Fibroblast of upper back skin (primary cell): Measurements from ENCODE around the gene LDLRAD4.

Experiments used
- DNase-seq: peaks from one replicate; pipeline ENCODE4 v3.0.0-alpha.2; 2013

Gene LDLRAD4

DNA sequence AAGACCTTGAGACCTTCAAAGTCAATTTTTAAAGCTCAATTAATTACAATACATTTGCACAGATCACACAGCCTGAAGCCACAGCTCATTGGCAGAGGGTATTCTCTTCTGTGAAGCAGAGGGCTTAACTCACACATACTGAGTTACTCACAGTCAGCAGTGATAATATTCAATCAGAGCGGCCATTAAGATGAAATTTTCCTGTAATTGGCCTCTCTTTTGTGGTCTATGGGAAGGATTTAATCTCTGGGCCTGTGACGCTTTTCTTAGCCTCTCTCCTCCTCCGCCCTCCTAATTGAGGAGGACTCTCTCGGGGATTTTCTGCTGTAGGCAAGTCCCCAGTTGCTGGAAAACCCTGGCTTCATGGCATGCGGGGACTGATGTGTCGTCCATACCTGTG lies 12.3 kb upstream of the LDLRAD4 start:
- no peak for DNase-seq

DNA sequence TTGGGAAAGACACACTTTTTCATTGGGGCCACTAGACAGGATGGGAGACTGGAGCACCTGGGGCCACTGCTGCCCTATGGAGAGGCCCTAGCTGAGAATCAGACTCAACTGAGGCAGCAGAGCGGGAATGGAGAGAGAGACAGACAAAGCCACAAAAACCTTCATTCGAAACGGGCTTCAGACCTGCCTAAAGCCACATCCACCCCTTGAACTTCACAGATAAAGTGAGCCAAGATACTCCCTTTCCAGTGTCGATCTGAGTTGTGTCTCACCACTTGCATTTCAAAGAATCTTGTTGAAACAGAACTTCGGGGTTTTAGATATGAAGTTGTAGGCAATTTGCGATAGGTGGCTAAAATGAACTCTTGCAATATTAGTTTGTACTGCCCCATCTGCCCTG lies 11.3 kb upstream of the LDLRAD4 start:
- DNase-seq = no peak

DNA sequence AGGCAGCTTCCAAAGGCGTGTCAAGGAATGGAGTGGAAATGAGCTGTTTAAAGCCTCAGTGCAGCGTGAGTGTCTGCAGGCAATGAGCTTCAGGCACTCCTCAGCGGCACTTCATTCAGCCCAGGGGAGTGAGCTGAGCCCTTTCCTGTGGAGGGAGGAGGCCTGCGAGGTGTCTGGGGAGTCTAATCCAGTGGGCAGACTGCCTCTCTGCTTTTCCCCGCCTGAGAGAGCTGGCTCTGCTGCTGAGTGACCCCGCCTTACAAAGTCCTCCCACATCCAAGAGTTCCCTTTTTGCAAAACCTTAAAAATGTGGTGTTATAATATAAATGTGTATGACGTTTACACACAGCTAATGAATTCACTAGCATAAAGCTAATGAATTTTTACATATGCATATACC lies 7.0 kb upstream of the LDLRAD4 start:
- no peak for DNase-seq

DNA sequence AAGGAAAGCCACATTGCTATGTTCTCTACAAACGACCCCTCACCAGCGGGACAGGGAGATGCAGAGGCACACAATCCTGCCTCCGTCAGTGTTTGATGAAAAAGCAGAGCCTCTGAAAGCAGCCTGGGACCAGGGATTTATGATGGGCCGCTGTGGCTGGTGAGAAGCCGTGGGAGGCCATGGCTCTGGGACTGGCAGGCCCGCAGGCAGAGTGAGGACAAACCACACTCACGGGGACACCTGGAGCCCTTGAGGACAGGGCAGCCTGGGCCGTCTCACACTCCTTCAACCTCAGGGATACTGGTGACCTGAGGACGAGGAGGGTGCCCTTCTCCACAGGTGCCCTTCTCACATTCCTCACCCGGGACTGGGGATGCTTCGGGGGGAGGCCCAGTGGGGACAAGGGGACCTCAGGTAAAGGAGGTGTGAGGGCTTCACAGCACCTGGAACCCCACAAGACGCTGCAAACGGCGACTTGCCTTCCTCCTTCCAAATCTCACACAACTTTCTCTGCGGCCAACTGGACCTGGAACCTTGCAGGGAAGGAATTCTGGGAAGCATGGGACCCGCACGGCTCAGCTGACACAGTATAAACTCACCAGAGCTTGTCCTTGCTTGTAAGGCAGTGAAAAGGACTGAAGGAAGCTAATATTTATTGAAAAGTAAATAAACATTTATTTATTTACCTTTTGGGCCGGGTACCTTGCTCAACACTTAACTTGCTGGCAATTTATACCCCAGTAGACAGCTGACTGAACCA lies 5.3 kb upstream of the LDLRAD4 start:
- DNase-seq = no peak

DNA sequence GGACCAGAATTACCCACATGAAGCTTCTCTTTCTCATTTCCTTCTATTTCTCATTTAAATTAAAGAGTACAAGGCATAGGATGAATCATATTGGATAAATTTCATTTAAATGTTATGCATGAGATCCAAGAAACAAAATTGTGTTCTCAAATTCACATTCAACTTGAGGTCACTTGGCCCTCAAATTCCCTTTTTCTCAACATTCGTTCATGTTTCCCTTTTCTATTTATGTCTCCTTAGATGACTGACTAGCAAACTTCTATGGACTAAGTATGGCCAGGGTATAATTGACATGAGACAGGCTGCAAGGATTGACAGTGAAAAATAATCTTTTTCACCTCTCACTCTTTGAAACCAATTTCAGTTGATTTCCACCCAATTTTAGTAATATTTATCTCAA lies 4.0 kb upstream of the LDLRAD4 start:
- DNase-seq = no peak

DNA sequence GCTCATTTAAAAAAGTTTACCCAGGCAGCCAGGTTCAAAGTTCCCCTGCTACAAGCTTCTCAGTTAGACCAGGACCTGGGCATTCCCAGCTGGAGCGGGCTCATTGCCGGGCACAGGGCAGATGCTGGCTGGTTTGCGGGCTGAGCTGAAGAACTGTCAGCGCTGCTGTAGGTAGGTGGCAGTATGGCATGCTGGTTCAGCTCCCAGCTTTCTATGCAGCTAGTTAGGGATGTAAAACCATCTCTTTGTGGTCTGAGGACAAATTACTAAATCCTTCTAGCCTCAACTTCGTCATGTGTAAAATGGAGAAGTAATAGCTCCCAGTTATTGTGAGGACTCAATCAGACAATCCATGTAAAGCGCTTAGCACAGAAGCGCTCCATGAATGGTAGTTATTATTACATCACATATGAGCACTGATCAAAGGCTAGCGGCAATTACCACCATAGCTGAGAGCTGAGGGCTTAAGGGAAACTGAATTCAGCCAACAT lies 2.4 kb upstream of the LDLRAD4 start:
- peak; percentile 69 for DNase-seq

DNA sequence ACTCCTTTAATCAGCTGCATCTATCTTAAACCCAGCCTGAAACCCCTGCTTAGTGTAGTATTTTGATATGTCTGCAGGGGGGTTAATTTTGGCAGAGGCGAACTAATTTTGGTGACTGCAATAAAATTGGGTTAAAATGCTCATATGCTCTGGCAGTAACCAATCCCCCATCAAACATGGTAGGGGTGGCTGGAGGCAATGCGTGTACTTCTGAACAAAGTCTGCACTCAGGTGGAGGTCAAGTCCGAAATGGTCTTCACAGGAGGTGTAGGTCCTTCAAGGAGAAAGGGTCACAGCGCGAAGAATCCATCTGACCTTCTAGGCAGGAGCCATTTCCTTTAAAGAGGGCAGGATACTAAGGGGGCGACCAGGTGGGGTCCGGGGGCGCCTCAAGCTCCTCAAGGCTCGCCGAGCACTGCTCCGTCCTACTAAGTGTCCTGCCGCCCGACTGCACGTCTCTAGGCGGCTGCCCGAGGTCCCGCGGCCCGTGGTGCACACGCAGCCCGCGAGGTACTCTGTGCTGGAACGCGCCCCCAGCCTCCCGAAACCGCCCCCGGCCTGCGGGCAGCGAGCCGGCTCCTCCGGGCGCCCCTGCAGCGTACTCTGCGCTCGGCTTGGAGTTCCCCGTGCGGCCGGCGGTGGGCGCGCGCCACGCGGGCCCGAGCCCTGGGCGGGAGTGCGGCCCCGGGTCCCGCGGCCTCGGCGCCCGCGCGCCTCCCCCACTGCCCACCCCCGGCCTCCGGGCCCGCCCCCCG lies 1.7 kb upstream of the LDLRAD4 start:
- peak; percentile 22 for DNase-seq

DNA sequence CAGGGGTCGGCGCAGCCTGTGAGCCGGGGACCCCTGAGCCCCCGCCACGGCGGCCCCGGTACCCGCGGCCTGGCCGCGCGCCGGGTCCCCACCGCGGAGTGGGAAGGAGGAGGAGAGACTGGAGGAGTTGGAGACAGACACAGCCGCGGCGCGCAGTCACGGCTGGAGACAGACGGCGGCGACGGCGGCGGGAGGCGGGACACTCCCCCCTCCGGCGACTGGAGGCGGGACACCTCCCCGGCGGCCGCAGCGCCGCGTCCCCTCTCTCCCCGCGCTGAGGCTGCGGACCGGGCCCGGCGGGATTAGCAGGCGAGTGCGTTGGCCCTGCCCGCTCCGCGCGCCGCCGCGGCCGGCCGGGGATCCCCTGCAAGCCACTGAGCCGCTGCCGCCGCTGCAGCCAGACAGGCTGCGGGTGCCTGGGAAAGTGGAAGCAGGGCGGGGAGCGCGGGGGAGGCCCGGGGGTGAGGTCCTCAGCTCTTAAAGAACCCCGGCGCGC lies 1.0 kb upstream of the LDLRAD4 start:
- peak; percentile 19 for DNase-seq

DNA sequence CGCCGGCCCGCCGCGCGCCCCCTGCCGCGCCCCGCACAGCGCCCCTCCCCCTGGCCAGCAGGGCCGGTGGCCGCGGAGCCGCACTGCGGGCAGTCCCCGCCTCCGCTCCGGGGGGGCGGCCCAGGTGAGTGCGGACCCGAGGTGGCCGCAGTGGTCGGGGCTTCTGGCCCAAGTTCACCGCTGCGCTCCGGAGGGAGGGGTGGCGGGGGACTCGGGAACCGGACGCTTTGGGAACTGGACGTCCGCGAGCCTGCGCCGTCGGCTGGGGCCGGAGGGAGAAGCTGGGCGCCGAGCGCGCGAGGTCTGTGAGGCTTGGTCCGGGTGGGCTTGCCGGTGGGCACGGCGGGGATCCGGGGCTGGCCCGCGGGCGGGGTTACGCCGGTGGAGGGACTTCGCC lies 591 bp upstream of the LDLRAD4 start:
- DNase-seq = no peak

DNA sequence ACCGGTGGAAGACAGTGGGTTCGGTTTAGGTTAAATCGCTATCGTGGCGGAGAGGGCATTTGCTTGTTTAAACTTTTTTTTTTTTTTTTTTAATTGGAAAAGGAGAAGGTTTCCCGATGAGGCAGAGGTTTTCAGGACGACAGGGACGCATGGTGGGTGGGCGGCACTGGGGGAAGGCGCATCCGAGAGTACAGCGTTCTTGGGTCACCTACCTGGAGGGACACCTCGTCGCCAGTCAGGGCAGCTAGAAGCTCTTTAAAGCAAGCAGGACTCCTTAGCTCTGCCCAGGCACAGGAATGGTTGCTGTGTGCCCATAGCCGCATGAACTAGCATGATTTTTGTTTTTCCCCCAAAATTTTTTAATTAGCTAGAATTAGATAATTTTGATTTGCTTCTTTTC lies 437 bp downstream of the LDLRAD4 start:
- no peak for DNase-seq

DNA sequence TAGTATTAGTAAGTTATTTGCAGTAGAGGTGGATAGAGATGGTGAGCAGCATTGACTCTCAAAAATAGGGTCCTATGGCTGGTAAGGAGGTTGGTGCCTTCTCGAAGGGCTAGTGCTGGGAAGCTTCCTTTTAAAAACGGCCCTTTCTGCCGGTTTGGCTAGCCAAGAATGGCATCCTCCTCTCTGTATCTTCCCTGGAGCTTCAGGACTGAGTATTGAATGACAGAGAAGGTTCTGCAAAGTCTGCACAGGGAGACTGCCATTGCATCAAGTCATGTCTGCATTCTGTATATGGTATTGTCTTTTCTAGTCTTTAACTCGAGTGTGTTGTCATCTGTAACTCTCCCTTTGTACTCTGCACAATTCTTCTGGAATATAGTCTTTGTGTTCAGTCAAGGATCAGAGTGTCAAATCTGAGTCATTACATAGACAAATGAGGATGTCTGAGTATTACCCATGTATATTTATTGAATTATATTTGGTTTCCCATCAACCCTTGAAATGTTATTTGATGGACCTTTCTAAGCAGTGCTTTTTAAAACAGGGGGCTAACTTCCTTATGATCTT lies 1.1 kb downstream of the LDLRAD4 start:
- DNase-seq = no peak

DNA sequence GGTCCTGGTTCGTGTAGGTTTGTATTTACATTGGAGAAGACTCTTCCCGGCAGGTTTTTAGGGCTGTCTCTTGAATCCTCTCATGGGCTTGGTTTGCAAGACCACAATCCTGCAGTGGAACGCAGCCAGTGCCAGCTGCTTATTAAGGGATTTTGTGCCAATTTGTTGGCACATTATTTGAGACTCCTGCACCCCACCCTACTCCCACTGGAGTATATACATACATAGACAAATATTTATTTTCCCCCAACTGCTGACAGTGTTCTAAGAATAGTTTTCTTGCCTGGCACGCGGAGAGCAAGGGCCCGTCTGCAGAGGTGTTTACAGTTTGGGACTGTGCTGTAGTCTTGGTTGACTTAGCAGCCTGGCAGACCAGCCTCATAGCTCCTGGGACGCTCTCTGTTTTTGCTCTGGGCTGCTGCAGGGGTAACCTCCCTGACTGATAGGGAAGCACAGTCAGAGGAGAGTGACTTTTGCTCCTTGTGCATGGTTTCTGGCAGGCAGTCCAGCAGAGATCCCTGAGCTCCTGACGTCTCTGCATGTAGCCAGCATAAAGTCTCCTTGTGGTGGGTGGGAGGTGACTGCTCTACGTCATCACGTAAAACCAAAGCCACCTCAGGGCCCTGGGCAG lies 1.9 kb downstream of the LDLRAD4 start:
- peak; percentile 36 for DNase-seq

DNA sequence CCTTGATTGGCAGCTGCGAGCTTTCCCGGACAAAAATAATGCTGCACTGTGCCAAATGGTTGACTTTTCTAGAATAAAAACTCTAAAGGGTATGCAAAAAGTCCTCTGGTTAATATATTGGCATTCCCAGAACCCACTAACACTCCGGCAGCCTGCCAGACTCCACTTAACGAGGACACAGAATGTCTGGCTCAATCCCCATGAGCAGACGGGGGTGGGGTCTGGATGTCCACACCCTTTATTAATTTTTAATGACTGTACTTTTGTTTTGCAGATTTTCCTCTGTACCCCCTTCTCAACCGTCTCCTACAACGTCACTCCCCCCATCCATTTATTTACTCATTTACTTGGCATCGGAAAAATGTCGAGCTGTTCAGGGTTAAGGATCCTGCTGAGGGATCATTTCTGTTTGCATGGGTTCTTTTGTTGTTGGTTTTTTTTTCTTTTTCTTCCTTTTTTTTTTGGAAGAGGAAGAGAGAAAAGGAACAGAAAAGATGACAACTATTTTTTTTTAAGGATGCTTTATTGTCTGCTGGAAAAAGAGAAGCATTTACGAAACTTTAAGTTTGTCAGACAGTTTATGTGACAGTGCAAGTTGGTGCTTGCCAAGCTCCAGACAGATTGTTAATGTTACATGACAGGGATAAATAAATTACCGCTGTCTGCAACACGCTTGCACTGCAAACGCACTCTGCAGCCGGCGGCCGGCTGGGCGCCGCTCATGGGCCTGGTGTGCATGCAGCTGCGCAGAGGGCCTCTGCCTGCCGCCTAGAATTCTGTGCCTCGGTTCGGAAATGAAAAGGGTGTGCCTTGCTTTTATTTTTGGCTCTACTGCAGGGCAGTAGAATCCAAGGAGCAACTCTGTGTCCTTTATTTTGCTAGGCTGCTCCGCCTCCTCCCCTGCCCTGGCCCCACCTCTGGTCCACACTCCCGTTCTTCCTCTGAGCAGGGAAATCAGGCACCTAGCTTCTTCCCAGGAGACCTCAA lies 3.6 kb downstream of the LDLRAD4 start:
- peak; percentile 82 for DNase-seq

DNA sequence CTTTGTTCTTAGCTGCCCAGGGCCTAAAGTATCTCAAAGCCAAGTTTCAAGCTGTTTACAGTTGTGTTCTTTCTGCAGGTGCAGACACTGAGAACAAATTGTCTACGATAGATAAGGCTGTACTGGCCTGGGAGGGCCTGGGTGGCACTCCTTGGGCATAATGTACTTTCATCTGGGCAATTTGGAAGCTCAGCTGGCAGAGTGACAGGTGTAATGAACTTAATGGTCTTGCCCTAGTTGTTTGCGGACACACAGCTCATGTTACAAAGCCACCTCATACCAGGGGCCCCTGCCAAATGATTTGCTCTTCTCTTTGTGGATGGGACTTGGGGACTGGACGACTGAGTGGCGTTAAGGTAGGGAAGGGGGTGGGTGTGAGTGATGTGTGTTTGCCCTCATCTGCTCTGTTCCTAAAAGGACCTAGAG lies 4.3 kb downstream of the LDLRAD4 start:
- DNase-seq = no peak

DNA sequence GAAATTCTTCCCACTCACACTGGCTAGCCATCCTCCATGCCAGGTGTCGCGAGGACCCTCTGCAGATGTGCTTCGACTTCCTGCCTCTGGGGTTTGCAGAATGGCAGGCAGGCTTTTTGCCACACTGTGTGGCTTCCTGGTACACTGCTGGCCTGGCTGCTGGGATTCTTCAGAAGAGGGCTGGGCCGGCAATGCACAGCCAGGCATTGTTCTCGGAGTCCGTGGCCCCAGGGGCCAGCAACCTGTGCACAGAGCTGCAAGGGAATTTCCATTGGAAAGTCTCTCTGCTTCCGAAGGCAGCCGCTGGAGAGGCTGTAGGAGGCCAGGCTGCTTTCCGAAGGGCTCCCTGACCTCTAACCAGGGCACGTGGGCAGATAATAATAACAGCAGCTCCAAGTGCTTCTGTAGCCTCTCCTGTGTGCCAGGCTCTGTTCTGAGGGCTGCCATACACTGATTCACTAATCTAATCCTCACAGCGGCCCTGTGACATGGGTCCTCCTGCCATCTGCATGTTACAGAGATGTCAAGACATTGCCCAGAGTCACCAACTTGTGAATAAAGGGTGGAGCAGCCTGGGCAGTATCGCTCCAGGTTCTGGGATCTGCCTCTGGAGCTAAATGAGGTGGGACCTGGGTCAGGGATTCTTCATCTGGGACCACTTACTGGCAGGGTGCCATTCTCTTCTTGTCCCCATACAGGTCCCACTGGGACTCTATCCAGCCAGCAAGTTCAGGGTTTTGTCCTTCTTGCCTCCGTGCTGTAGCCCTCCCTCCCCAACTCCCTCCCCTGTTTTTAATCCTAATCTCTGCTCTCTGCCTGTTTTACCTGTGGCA lies 5.0 kb downstream of the LDLRAD4 start:
- no peak for DNase-seq

DNA sequence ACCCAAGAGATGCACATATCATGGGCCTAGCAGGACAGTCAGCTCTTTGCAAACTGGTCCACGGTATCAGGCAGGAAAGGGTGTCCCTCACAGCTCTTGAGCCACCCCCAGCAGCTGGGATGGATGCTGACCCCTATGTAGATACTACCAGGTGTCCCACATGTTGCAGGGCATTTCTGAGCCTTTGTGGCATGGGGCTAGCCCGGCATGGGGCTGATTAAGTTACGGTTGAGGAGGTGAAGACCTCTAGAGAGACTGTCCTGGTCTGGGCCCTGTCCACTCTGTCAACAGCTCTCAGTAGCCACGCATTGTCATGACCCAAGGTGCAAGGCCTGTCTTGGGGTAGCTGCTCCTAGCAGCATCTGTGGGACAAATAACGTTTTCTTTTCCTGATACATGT lies 6.7 kb downstream of the LDLRAD4 start:
- DNase-seq = no peak

DNA sequence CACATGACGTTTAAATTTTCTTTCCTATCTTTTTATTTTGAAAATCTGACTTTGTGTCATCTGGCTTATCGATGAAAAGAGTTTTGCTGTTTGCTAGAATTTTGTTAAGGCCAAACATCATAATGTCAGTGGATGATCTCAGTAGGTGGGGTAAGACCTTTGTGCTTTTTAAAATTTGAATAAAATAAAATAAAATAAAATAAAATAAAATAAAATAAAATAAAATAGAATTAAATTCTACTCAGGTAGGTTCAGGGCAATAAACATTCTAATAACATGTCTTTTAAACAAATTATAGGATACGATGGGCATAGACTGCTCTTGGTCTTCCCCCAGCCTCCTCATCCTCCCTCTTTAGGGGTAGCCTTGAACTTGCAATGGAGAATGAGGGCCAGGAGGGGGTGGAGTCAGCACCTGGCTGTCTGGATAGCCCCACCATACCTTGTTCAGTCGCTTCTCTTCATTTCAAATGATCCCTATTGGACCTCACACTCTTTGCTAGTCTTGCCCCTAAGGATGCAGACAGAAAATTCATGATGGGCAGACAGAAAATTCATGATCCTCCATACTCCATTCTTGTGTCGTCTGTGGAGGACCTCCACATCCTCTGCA lies 8.1 kb downstream of the LDLRAD4 start:
- DNase-seq = no peak

DNA sequence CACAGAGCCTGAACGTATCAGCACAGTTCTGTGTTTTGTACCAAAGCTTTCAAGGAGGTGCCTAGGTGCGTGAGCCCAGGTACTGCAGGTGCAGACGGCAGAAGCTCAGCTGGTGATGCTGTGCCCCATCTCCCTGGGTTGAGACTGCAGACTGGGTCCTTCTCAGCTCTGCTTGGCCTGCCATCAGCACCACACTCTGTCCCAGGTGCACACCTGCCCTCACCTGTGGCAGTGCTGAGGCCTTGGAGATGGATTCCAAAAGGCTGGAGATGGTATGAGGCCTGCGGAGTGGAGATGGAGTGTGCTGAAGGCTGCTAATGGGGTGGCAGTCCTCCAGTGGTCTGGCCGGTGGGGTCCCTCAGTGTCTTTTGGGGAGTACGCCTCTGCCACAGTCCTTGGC lies 9.3 kb downstream of the LDLRAD4 start:
- DNase-seq = no peak

DNA sequence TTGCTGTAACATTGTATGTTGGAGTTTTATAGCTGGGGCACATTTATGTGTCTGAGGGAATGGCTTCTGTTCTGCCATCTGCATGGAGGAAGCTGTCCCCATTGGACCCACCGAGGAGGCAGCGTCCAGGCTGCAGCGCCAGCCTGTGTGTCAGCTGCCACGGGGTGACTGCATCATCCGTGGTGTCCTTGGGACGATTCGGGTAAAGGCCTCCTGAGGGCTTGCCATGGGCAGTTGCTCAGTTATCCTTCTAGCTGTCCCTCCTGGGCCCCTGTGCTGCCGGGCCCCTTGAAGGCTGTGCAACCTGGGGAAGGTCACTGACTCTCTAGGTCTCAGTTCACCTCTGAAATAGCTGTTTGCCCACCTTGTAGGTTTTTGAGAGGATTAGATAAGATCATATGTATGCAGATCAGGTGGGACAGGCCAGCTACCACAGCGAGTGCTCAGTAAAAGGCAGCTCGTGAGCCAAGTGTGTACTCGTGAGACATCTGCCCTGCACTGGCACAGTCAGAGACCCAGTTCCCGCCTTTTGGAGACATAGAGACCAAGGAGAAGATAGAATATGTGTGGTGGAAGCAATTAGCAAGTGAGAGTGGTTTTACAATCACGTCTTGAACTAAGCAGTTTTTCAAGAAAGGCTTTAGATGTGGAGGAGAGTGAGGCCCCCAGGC lies 10.6 kb downstream of the LDLRAD4 start:
- no peak for DNase-seq

DNA sequence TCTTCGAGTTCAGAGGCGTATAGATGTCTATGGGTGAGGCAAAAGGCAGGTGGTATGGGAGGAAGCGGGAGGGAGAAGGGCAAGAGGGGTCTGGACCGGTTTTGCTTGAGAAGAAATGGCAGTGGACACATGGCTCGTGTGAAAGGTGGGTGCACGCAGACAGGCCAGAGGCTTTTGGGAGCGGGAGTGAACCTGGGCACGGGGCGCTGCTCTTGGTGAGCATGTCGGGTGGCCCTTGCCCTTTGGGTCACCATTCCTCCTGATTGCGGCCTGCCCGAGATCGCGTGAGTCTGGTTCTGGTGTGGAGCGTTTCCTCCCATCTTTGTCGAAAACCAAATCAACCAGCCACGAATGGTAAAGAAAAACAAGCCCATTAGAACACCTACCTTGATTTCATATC lies 12.6 kb downstream of the LDLRAD4 start:
- DNase-seq = no peak
